HL-60/S4 treated with phorbol 12-myristate 13-acetate at 8.2 ng/mL for 4 days and 3 days (cell line): ENCODE results near the gene WDR35.
"Not testable (repeated sequence)": the region's sequence is repeated elsewhere in the genome, so short reads cannot be mapped to it uniquely, and the experiment has no call there.

Experiments used
- in situ Hi-C: fragments of 300-500 bp; cut with MboI; formaldehyde crosslinking; loops from 2 replicates; pipeline ENCODE4 v1.15.0; 2022; ENCODE audit warnings: low sequenced_read_pairs

The WDR35 gene

DNA sequence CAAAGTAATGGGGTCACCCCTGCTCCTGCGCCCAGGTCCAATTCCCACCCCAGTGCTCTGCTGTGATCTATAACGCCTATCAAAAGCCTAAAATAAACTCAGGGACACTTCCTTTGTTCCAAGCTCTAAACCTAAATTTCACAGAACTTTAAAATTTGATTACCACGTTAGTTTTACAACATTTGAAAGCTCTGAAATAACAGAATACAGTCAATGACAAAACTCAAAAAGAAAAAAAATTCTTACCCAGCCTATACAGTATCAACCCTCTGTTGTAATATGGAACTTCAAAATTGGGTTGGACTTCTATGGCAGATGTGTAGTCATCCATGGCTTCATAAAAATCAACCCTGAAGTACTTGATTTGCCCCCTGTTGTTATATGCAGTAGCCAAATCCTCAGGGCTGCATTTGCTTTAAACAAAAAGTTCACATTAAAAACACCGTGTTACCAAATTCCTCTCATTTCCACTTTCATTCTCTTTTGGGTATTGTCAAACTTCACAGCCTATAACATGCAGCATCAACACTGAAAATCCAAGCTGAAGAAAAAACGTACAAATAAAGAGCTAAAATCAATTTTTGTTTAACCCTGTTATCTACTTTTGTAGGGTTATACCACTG is 92.2 kb downstream of the WDR35 start:
- in situ Hi-C loops = no loop called here

DNA sequence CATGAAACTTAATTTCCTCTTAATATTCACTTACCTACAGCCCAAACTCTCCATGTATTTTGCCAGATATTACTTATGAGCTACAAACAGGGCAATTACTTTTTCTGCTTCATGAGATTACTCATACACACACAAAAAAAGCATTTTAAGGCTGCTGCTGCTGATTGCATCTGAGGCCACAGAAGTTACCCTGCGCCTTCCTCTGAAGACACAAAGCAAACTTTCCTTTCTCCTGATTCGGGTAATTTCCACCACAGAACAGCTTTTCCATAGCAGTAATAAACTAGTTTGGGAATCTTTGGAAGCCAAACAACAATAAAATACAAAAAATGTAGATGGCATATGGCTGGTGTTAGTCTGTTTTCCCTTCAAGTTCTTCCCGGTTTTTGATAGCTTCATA is 94.4 kb downstream of the WDR35 start:
- in situ Hi-C loops = no loop called here

DNA sequence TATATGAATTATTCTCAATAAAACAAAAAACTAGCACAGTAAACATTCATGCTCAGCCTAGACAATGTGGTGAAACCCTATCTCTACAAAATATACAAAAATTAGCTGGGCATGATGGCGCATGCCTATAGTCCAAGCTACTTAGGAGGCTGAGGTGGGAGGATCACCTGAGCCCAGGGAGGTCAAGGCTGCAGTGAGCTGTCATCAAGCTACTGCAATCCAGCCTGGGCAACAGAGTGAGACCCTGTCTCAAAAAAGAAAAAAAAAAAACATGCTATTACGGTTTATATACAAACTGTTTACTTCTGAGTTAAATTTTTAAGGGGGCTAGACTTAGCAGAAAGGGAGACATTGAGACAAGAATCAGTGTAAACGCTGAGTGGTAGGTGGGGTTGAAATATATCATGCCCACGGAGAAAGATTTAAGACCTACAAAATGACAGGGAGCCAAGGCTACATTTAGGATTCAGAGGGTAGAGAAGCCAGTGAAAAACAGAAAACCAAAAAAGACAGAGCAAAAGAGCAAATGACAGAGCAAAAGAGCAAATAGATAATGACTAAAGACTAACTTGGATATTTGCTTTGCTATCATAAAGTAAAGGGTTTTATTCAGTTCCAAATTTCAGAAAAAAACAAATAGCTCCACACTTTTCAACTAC is 95.6 kb downstream of the WDR35 start:
- in situ Hi-C loops = no loop called here

DNA sequence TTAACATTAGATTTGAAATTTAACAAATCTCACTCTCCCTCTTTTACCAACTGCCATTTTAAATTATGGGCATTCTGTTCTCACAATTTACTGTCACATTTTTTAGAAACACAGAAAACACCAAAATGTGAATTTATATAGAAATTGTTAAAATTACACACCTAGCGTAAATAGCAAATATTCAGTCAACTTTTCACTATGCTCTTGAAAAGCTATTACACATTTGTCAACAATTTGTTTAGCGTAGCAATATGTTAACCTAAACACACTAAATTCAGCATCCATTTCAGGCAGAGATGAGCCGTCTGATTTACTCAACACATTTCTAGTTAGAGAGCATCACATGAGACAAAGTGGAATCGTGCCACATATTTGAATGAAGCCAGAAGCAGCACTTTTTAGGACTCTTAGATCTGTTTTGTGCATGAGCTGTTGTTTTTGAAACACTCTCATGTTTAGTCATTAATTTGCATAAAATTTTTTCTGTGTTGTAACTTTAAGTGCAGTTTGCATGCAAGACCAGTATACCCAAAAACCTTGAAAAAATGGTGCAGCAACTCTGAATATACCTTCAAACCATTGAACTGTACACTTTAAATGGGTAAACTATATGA is 96.3 kb downstream of the WDR35 start:
- in situ Hi-C loops = no loop called here

DNA sequence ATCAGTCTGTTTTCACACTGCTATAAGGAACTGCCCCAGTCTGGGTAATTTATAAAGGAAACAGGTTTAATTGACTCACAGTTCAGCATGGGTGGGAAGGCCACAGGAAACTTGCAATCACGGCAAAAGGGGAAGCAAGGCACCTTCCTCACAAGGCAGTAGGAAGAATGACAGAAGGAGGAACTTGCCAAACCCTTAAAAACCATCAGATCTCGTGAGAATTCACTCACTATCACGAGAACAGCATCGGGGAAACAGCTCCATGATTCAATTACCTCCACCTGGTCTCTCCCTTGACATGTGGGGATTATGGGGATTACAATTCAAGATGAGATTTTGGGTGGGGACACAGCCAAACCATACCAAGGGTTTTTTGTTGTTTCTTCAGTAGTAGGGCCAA is 97.9 kb downstream of the WDR35 start:
- in situ Hi-C loops = not testable (repeated sequence)

DNA sequence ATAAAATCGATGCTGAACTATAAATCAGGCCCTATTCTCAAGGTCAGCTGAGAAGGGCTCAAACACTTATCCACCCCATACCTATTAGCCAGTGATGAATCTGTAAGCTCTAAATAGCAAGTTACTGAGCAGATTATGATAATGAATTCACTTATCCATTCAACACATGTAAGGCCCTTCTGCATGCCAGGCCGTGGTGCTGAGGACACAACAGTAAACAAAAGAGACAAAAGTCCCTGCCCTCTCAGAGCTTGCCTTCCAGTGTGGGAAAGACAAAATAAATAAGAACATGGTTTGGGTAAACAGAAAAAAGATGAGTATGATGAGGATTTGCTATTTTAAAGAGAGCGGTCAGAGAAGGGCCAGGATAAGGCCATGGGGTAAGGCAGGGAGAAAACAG is 99.8 kb downstream of the WDR35 start:
- in situ Hi-C loops = no loop called here

DNA sequence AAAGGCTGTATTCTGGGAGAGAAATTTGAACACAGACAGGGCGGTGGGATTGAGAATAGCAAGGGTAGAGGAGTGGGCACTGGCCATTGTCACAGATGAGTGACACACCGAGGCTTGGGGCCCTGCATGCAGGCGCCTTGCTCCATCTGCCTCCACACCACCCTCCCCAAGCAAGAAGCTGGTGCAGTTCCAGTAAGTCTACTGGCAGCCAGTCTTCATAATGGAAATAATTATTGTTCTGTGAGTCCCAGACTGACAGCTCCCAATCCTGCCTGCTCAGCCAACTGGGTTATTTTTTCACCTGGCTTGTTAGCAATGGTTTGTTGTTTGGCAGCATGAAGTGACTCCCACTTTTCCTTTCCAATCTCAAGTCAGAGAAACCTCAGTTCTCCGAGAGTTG is 101.1 kb downstream of the WDR35 start:
- in situ Hi-C loops = no loop called here

DNA sequence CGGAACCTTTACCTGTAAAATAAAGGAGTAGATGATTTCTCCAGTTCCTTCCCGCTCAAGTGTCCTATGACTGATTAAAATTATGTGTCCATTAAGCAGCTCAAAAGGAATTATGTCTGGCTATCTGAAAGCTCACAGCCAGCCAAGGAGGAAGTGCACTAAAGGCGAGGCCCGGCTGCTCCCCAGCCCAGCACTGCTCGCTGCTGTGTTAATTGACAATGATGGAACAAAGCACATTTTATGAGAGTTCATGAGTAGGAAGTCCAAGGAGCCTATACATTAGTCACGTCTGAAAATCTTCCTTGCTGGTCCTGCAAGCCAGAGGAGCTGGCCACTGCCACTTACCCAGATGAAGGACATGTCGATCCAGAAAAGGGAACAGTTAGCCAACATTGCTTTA is 102.4 kb downstream of the WDR35 start:
- in situ Hi-C loops = no loop called here

DNA sequence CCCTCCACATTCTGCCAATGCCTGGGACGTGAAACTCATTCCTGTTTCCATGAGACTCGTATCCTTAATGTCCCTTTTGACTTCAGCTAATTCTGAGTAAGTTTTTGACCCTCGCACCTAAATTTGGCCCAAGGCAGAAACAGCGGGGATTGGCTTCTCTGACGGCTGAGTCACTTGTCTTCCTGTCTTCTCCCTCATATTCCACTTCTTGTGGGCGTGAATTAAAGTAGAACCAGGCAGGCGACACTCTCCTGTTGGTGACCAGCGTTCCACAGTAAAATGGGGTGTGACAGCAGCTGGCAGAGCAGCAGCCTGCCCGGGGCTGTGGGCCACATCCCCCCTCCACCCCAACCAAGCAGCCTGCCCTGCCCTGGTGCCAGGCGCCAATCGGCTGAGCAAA is 103.6 kb downstream of the WDR35 start:
- in situ Hi-C loops = no loop called here

DNA sequence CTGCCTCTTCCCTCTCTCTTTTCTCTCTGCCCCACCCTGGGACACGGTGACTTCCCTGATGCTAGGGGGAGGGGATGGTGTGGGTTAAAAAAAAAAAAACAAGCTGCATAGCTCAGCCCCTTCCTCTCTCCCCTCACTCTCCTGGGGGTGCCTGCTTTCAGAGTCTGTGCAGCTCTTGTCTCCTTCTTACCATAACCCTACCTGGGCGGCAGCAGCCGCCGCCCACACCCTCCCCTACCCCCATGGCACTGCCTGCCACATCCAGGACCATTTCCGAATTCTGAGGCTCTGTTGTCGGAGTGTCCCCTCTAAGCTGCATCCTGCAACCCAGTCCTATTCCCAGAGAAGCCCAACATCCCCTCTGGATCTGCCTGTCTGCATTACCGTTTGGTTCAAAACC is 104.1 kb downstream of the WDR35 start:
- in situ Hi-C loops = no loop called here

DNA sequence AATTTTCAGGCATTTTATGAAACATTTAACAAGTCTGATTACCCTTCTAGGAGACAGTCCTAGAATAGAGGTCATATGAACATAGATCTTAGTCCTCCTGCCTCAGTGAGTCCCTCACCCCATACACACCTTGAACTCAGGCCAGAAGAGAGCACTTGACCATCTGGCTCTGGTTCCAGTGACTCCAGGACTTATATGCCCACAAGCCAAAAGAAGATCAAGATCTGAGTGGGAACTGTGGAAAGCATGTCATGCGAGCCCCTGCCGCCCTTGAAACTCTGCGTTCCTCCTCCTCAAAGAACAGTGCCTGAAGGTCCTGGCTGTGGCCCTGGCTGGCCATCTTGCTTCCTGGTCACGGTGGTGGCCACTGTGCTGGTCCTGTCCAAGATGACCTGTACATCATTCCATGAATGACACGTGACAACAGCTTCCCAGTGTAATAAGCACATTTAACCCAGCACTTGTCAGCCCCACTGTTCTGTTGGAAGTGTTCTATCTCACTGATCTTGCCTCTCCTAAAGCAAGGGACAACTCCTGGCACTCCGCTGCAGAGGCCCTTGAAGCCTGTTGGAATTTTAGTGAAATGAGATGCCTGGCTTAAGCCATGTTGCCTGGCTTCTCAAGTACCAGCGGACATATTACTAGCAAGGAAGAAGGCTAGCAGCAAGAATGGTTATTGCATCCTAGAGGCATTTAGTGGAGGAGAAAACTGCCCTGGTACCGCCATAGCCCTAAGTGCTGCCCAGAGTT is 105.8 kb downstream of the WDR35 start:
- in situ Hi-C loops = no loop called here

DNA sequence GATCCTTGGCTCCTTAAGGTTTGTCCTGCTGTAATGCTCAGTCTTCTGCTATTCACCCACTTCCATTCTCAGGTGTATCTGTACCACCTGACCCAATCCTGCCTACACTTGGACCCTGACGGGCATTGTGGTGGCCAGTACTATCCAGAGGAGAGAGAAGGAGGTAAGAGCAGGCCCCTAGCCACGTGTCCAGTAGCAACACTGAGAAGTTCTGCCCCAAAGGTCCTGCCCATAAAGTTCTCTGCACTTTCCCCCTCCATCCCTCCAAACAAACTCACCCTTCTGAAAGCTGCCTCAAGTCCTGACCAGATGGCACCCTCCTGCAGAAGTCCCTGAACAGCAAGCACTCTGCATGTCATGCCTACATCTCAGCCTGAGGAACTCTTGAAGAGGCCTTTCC is 106.4 kb downstream of the WDR35 start:
- in situ Hi-C loops = no loop called here

DNA sequence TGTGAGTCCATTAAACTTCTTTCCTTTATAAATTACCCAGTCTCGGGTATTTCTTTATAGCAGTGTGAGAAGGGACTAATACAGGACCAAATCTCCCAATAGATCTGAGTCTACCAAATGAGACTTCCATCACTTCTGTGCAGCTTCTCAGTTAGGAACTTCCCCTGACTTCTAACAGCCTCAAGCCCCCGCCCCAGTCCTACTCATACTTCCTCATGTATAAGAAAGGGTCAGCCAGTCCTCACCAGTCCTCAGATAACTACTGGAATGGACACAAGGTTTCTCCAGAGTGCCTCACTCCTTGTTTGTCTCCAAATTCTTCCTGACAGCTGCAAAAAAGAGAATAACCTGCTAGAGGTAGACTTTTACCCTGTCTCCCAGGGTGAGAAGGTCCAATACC is 107.6 kb downstream of the WDR35 start:
- in situ Hi-C loops = no loop called here

DNA sequence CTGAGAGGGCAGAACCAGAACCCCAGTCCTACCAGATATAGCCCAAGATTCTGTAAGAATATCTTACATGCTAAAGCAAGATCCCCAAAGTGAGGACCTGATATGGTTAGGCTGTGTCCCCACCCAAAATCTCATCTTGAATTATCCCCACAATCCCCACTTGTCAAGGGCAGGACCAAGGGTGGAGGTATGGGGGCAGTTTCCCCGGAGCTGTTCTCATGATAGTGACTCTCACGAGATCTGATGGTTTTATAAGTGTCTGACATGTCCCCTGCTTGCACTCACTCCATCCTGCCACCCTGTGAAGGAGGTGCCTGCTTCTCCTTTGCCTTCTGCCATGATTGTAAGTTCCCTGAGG is 108.0 kb downstream of the WDR35 start:
- in situ Hi-C loops = no loop called here

DNA sequence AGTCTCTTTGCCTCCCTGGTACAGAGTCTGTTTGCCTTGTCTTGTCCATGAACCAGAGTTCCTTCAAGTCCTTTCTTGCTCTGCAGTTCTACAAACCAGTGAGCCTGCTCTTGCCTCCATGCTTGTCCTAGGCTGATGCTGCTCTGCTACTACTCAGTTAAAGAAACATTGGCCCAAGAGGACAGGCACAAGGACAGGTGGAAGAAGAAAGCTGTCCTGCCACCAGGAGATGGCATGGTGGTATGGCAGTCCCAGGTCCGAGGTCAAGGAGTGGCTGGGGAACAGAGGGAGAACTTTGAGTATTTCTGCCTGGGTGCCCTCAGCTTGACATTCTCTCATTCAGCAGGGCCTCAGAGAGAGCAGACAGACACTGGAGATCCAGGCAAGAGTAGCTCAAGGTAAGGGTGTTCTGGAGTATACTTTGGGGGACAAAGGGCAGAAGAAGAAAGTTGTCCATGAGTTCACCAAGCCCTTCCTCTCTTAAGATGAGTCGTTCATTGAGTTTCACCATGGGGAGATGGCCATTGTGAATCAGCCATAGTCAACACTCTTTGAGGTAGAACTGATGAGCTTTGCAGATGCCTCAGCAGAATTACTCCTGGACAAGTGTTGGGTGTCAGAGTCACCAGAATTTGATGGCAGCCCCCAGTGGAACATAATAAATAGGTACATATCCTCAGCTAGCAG is 108.5 kb downstream of the WDR35 start:
- in situ Hi-C loops = no loop called here

DNA sequence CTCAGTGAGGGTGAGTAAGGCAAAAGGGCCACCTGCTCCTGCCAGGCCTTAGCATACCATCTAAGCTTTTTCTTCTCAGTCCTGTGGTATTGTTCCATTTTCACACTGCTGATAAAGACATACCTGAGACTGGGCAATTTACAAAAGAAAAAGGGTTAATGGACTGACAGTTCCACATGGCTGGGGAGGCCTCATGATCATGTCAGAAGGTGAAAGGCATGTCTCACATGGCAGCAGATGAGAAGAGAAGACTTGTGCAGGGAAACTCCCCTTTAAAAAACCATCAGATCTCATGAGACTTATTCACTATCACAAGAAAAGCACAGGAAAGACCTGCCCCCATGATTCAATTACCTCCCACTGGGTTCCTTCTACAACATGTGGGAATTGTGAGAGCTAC is 109.7 kb downstream of the WDR35 start:
- in situ Hi-C loops = not testable (repeated sequence)

DNA sequence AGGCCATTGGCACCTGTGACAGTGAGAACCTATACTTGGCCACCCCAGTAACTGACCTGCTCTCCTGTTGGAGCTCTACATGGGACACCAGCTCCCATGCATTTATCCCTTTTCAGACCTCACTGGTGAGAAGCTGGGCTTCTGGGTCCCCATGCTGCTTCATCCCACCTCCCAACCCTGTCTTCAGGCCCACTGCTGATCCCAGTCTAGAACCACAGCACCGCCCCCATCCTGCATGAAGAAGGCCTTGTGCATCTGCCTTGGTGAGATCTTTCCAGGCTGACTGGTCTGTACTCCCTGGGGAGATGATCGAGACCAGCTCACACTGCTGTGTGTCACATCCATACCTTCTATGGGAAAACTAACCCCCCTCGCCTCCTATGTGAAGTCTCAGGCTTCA is 110.8 kb downstream of the WDR35 start:
- in situ Hi-C loops = no loop called here

DNA sequence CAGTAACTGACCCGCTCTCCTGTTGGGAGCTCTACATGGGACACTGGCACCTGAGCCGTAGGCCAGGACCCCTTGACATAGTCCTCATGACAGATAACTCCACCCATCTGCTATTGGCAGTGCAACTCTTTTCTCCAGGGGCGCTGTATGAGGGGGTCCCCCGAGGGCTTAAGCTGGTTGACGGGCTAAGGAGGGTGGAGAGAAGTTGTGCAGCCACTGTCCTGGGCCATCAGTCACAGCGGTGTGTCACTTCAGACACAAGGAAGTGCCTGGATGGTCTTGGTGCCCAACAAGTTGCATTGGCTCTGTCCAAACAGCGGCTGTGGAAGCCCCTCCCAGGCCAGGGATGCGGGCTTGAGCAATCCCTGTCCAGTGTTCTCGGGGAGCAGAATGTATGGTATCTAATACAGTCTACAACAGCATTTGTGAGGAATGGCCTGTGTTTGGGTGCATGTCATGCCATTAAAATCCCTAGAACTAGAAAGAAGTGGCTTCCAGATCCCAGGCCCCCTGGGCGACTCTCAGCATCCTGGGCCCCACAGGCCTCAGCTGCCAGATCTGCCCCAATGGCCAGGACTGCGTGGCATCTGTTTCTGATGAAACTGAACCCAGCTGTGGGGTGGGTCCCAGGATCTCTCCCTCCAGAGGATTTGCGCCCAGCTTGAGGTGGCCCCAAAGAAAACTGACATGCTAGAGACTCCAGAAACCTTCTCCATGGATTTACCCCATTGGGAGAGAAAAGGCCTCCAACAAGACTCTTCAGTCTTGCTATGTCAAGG is 111.4 kb downstream of the WDR35 start:
- in situ Hi-C loops = no loop called here

DNA sequence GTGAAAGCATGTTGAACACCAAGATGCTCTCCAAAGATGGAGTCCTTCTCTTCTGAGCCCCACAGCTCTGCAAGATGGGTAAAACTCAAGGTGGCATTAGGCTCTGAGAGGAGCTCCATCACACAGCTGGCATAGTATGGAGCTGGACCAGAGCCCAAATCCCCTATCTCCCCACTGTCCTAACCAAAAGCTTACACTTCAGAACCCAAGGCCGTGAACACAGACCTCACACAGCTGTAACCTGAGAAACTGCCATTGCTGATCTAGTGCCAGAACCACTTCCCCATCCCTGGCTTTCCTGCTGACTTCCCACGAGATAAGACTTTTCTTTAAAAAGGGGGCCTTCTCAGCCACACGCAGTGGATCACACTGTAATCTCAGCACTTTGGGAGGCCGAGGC is 113.2 kb downstream of the WDR35 start:
- in situ Hi-C loops = no loop called here

DNA sequence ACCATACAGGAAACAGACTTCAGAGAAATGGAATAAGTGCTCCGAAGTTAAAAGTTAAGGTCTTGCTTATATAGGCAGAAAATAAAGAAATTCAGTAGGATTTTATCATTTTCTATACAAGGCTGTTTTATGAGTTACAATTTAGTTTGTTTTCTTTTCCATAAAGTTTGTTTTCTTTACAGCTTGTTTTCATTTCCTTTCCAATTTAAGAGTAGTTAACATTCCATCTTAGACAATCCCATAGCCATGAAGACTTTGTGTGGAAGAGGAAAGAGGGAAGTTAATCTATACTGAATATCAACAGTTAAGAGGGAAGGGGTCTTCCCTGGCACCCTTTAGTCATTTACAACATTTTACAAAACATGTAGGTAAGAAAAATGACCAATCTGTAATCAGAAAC is 114.6 kb downstream of the WDR35 start:
- in situ Hi-C loops = no loop called here

DNA sequence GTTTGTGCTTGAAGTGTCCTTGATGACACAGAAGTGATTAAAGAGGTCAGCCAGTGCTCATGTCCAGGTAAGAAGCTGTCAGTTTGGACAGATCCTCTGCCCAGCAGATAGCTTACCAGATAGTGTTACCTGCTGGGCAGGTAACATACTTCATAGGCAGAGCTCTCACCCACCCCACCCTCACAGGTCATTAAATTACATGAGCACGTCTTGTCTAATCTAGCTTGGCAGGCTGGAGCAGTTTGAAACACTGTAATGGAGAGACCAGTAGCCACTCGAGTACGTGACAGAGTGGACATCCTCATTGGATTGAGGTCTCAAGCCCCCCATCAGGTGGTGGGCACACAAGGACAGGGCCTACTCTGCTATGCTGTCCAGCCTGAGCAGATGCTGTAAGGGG is 115.2 kb downstream of the WDR35 start:
- in situ Hi-C loops = loop anchor here (25.0 kb wide), 1 partner anchor 512 kb away; the partner anchor contains the start of gene OSR1
